Stomach (tissue), 4 donors: ENCODE results near the gene TRIM25.

Experiments used
- POLR2A ChIP-seq, 4 donors: fragments of 450-650 bp; IDR thresholded peaks; one replicate each; pipeline ENCODE4 v1.6.1; 2016; ENCODE audit warnings: antibody characterized with exemption in 4 of 4, control low read depth in 2 of 4, mild to moderate bottlenecking in 1 of 4, moderate library complexity in 1 of 4
- POLR2AphosphoS5 ChIP-seq, 3 donors: sonication (generic); formaldehyde crosslinking; IDR thresholded peaks; one replicate each; pipeline ENCODE4 v1.6.1; 2016; ENCODE audit warnings: antibody characterized with exemption in 3 of 3
- TF ChIP-seq, protein P1 (sequence below), 7 experiments: fragments of 450-650 bp in 4 of 7; fragments of 200-600 bp in 3 of 7; sonication (generic) in 3 of 7; IDR thresholded peaks; one replicate each; pipeline ENCODE4 v1.5.1; 2016 to 2019; ENCODE audit warnings: antibody characterized with exemption in 7 of 7, control low read depth in 2 of 7, mild to moderate bottlenecking in 1 of 7

DNA sequence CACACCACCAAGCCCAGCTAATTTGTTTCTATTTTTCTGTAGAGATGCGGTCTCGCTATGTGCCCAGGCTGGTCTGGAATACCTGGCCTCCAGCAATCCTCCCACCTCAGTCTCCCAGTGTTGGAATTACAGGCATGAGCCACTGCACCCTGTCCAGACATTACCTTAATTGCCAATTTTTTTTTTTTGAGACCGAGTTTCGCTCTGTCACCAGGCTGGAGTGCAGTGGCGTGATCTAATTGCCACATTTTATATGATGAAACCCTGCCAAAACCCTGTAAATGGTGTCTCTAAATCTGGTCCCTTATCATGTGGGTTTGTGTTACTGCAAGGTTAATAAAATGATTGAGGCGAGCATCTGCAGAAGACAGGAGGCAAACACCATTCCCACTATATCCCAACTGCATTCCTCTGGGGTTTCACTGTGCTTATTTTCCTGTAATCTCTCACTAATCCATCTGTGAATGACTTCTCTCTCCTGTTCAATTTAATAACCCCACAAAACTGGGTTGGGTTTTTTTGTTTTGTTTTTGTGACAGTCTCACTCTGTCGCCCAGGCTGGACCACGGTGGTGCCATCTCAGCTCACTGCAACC lies 19.4 kb upstream of the TRIM25 start:
- TF ChIP-seq, protein P1, sequence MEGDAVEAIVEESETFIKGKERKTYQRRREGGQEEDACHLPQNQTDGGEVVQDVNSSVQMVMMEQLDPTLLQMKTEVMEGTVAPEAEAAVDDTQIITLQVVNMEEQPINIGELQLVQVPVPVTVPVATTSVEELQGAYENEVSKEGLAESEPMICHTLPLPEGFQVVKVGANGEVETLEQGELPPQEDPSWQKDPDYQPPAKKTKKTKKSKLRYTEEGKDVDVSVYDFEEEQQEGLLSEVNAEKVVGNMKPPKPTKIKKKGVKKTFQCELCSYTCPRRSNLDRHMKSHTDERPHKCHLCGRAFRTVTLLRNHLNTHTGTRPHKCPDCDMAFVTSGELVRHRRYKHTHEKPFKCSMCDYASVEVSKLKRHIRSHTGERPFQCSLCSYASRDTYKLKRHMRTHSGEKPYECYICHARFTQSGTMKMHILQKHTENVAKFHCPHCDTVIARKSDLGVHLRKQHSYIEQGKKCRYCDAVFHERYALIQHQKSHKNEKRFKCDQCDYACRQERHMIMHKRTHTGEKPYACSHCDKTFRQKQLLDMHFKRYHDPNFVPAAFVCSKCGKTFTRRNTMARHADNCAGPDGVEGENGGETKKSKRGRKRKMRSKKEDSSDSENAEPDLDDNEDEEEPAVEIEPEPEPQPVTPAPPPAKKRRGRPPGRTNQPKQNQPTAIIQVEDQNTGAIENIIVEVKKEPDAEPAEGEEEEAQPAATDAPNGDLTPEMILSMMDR (IDR thresholded peaks at IDR 0.05) = no peak
- TF ChIP-seq POLR2A (IDR thresholded peaks at IDR 0.05) = no peak
- no peak for TF ChIP-seq POLR2AphosphoS5 (IDR thresholded peaks at IDR 0.05)
